ENCODE measurements around the gene HMOX1. TPM values are rescaled to one million over a fixed set of nuclear protein-coding genes. Genes with fewer than 3 reads are reported as not detected.
A peak's percentile ranks its signal among the peaks of the same experiment; 100 is the strongest.

HMOX1 gene
- total RNA-seq, 4 donors from 2014 or later: 11.4 to 131 (median 22.2) TPM

GRCh38 chr22:35368386-35368785 is 12.5 kb upstream of the HMOX1 start:
- Histone ChIP-seq H3K4me3 (no peak overlapping the region), H3K9me3 (no peaks in the 10 kb centered on the region), H3K4me1 (peaks cover 3 to 21% of the 10 kb centered on the region in 2 donors), H3K27me3 (no peaks in the 10 kb centered on the region), H3K36me3 (no peaks in the 10 kb centered on the region), H3K27ac (no peak overlapping the region)
- in situ Hi-C loops (cut with MboI; ENCODE audit: low sequenced_read_pairs in 4 of 4): no loop called here
- ATAC-seq: no peak
- intact Hi-C loops (cut with DNase I; ENCODE audit: low total_unique reads): no loop called here
- TF ChIP-seq POLR2A (IDR thresholded peaks at IDR 0.05) (no peak), CTCF (IDR thresholded peaks at IDR 0.05 in 4 of 5, conservative IDR thresholded peaks at IDR 0.05 in 1 of 5) (no peak)
- DNase-seq: no peak

DNA sequence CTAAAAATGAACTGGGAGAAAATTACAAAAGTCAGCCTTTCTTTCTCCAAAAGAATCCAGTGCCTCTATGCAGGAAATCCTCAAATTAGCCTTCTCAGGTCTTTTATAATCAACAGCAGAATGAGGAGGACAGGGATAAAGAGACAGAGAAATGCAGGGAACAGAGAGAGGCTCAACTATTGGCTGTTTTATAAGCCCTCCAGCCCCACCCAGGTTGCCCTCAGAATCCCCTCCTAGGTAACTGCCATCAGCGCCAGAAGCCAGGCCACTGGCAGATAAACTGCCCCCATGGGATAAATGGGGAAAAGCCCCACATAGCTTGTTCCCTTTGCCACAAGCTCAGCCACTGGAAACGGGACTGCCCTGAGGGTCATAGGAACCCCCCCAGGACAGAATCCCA is 10.9 kb upstream of the HMOX1 start:
- ATAC-seq: no peak
- H3K4me1 ChIP-seq: peaks cover 3 to 21% of the 10 kb centered on the region in 2 donors
- TF ChIP-seq CTCF (IDR thresholded peaks at IDR 0.05 in 4 of 5, conservative IDR thresholded peaks at IDR 0.05 in 1 of 5) (no peak), POLR2A (IDR thresholded peaks at IDR 0.05) (no peak)
- in situ Hi-C loops (cut with MboI; ENCODE audit: low sequenced_read_pairs in 4 of 4) (no loop called here), intact Hi-C loops (cut with DNase I; ENCODE audit: low total_unique reads) (no loop called here)
- no peaks in the 10 kb centered on the region for H3K36me3 ChIP-seq
- no peaks in the 10 kb centered on the region for H3K9me3 ChIP-seq
- peak overlapping the region; percentile 90 to 99 (median 95) for H3K27ac ChIP-seq
- H3K4me3 ChIP-seq: no peak overlapping the region
- no peaks in the 10 kb centered on the region for H3K27me3 ChIP-seq
- no peak for DNase-seq

DNA sequence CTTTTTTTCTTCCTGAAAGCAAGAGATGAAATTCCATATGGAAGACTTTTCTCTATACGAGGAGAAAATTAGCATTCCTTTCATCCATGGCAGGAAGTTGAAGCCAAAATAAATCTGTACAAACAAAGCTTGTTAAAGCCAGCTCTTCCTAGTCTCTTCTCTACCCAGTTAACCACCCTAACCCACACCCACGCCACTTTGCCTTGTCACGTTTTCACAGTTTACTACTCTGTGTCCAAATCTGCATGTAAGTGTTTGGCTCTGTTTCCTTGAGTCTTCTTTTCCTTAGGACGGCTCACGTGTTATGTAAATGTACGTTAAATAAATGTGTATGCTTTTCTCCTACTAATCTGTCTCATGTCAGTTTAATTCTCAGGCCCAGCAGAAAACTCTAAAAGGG is 7.1 kb upstream of the HMOX1 start:
- H3K36me3 ChIP-seq: no peaks in the 10 kb centered on the region
- TF ChIP-seq CTCF (IDR thresholded peaks at IDR 0.05 in 4 of 5, conservative IDR thresholded peaks at IDR 0.05 in 1 of 5): no peak
- TF ChIP-seq POLR2A (IDR thresholded peaks at IDR 0.05): no peak
- in situ Hi-C loops (cut with MboI; ENCODE audit: low sequenced_read_pairs in 4 of 4): no loop called here
- no peak for ATAC-seq
- intact Hi-C loops (cut with DNase I; ENCODE audit: low total_unique reads): no loop called here
- peak overlapping the region in 3 of 4 donors; percentile 15 to 98 (median 22) for H3K27ac ChIP-seq
- H3K4me1 ChIP-seq: peaks cover 18 to 38% of the 10 kb centered on the region in 2 donors
- H3K9me3 ChIP-seq: no peaks in the 10 kb centered on the region
- no peak overlapping the region for H3K4me3 ChIP-seq
- no peak for DNase-seq
- no peaks in the 10 kb centered on the region for H3K27me3 ChIP-seq

GRCh38 chr22:35375031-35375430 is 5.9 kb upstream of the HMOX1 start:
- no peak for TF ChIP-seq CTCF (IDR thresholded peaks at IDR 0.05 in 4 of 5, conservative IDR thresholded peaks at IDR 0.05 in 1 of 5)
- TF ChIP-seq POLR2A (IDR thresholded peaks at IDR 0.05): no peak
- Histone ChIP-seq H3K4me1 (peaks cover 18 to 33% of the 10 kb centered on the region in 2 donors), H3K4me3 (no peak overlapping the region)

GRCh38 chr22:35375526-35375925 is 5.4 kb upstream of the HMOX1 start:
- Histone ChIP-seq H3K4me1 (peaks cover 23 to 35% of the 10 kb centered on the region in 2 donors), H3K27ac (peak overlapping the region; percentile 19 to 93 (median 90)), H3K9me3 (no peaks in the 10 kb centered on the region), H3K27me3 (no peaks in the 10 kb centered on the region), H3K36me3 (no peaks in the 10 kb centered on the region), H3K4me3 (no peak overlapping the region)
- intact Hi-C loops (cut with DNase I; ENCODE audit: low total_unique reads) (no loop called here), in situ Hi-C loops (cut with MboI; ENCODE audit: low sequenced_read_pairs in 4 of 4) (no loop called here)
- no peak for TF ChIP-seq POLR2A (IDR thresholded peaks at IDR 0.05)
- TF ChIP-seq CTCF (IDR thresholded peaks at IDR 0.05 in 4 of 5, conservative IDR thresholded peaks at IDR 0.05 in 1 of 5): no peak
- ATAC-seq (no peak), DNase-seq (no peak)

More at GRCh38 chr22:35375031-35375430, 5.9 kb upstream of the HMOX1 start:
- in situ Hi-C loops (cut with MboI; ENCODE audit: low sequenced_read_pairs in 4 of 4) (no loop called here), intact Hi-C loops (cut with DNase I; ENCODE audit: low total_unique reads) (no loop called here)
- H3K27ac ChIP-seq: peak overlapping the region in 3 of 4 donors; percentile 19 to 93 (median 91)
- no peaks in the 10 kb centered on the region for H3K36me3 ChIP-seq
- DNase-seq (no peak), ATAC-seq (no peak)
- no peaks in the 10 kb centered on the region for H3K9me3 ChIP-seq
- no peaks in the 10 kb centered on the region for H3K27me3 ChIP-seq
